Epithelial cell of esophagus (primary cell): ENCODE data around the gene BMPR1A.
A peak's percentile ranks its signal among the peaks of the same experiment; 100 is the strongest.

ENCODE experiments used
- DNase-seq: peaks from one replicate; pipeline ENCODE4 v3.0.0; 2010; ENCODE audit warnings: low read depth
- H3K4me3 ChIP-seq: 2 replicates; pipeline ENCODE4 v1.5.1; 2011; ENCODE audit warnings: mild to moderate bottlenecking, low read length, control low read depth
- CTCF ChIP-seq: IDR thresholded peaks from 2 replicates; pipeline ENCODE4 v1.5.1; 2011; ENCODE audit warnings: low read depth, mild to moderate bottlenecking, low read length, control low read depth, inconsistent platforms; ENCODE audit not compliant: insufficient read depth; ENCODE audit errors: missing control alignments

Gene BMPR1A

DNA sequence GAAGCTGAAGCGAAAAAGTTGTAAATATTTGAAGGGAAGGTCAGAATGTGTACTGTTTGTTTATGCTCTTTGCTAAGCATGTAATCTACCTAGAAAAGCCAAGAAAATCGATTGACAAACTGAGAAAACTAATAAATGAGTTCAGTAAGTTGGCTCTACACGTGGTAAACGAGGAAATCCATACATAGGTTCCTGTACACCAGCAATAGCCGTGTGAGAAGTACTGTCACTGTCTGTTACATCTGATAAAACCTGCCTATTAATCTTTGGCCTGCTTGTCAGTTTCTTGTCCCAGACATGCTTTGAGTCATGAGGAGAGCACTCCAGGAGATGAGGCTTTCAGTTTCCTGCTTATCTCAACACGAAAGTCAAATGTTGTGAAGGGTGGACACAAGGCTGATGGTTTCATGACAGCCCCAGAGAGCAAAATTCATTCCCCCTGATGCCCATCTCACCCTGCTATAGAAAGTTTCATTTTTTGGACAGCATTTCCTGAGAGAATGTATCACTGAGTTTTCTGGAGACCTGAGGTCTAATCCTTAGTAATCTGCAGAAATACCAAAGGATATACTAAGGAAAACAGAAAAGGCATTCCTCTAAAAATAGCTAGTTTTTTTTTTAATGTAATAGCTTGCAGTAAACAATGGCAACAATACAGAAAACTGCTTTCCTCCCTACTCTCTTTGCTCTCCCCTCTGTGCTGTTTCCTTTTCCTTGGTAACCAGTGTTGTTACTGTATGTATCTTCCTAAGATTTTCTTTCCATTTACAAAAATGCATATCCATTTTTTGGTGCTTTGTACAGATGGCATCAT is 18.8 kb downstream of the BMPR1A start:
- TF ChIP-seq CTCF, result no peak
- no peak overlapping the region for H3K4me3 ChIP-seq
- peak; percentile 42 for DNase-seq

DNA sequence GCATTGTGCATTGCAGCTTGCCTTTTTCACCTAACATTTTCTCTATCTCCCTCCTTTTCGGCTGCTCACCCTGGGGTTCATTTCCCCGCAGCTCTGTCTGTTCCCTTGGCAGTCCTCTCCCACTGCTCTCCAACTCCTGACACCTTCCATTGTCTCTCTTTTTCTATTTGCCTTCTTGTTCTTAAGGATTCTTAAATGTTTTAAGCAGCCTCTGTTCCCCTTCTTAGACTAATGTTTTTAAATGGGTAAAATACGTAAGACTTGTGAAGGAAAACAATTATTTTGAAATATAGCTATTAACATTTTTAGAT is 19.4 kb downstream of the BMPR1A start:
- no peak for DNase-seq
- no peak overlapping the region for H3K4me3 ChIP-seq
- no peak for TF ChIP-seq CTCF

GRCh38 chr10:86779220-86780017 is 23.0 kb downstream of the BMPR1A start:
- TF ChIP-seq CTCF, result no peak
- no peak for DNase-seq
- H3K4me3 ChIP-seq, result no peak overlapping the region

DNA sequence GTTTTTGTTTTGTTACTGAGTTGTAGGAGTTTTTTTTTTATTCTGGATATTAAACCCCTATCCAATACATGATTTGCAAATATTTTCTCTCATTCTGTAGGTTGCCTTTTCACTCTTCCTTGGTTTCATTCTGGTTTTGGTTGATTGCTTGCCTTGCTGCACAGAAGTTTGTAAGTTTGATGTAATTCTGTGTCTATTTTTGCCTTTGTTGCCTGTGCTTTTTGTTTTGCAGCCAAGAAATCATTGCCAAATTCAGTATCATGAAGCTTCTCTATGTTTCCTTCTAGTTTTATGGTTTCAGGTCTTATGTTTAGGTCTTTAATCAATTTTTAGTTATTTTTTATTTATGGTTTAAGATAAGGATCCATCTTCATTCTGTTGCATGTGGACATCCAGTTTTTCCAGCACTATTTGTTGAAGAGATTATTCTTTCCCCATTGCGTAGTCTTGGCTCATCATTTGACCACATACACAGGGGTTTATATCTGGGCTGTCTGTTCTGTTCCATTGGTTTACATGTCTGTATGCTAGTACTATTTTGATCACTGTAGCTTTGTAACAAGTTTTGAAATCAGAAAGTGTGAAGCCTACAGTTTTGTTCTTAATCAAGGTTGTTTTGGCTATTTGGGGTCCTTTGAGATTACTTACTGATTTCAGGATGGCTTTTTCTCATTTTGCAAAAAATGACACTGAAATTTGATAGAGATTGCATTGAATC is 26.4 kb downstream of the BMPR1A start:
- no peak overlapping the region for H3K4me3 ChIP-seq
- TF ChIP-seq CTCF, result no peak
- DNase-seq, result no peak

- no peak overlapping the region for H3K4me3 ChIP-seq
- TF ChIP-seq CTCF, result no peak
- DNase-seq, result peak; percentile 10
Observed at GRCh38 chr10:86785037-86785436, 28.6 kb downstream of the BMPR1A start.

- H3K4me3 ChIP-seq, result no peak overlapping the region
- TF ChIP-seq CTCF, result no peak
- no peak for DNase-seq
Observed at GRCh38 chr10:86785968-86786367, 29.5 kb downstream of the BMPR1A start.
